ENCODE measurements around the gene THSD4.

DNA sequence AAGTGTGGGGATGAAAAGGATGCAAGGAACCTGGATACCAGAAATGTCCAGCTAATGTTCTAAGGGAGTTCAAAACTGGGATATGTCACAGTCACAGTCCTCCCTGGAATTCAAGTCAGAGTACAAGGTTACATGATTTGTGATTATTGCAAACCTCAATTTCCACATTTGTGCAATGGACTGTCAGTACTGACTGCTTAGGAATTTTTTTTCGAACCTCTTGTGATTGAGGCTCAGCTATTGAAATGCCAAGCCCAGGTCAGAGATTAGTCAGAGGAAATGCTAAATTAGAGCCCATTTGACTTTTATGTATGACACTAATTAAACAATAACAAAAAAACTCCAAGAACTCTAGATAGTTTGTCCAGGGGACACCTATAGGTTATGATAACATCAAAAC, 210.2 kb downstream of the THSD4 start:
- TF ChIP-seq, protein P1, sequence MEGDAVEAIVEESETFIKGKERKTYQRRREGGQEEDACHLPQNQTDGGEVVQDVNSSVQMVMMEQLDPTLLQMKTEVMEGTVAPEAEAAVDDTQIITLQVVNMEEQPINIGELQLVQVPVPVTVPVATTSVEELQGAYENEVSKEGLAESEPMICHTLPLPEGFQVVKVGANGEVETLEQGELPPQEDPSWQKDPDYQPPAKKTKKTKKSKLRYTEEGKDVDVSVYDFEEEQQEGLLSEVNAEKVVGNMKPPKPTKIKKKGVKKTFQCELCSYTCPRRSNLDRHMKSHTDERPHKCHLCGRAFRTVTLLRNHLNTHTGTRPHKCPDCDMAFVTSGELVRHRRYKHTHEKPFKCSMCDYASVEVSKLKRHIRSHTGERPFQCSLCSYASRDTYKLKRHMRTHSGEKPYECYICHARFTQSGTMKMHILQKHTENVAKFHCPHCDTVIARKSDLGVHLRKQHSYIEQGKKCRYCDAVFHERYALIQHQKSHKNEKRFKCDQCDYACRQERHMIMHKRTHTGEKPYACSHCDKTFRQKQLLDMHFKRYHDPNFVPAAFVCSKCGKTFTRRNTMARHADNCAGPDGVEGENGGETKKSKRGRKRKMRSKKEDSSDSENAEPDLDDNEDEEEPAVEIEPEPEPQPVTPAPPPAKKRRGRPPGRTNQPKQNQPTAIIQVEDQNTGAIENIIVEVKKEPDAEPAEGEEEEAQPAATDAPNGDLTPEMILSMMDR (IDR thresholded peaks at IDR 0.05; ENCODE audit: low read length), result no peak
- no peak for TF ChIP-seq EZH2phosphoT487 (IDR thresholded peaks at IDR 0.05; ENCODE audit: low read length)
- TF ChIP-seq EZH2 (optimal IDR thresholded peaks at IDR 0.05; ENCODE audit: low read depth, low read length), result no peak

Measured in MM.1S (cell line).